Measurements from ENCODE around the gene PCP4. TPM values are rescaled to one million over a fixed set of nuclear protein-coding genes. Genes with fewer than 3 reads are reported as not detected.
A peak's percentile ranks its signal among the peaks of the same experiment; 100 is the strongest.

PCP4 gene
- polyA plus RNA-seq (ENCODE audit: insufficient read length in 10 of 10), result 1 to 10 TPM in 9 of 10 donors, under 1 TPM in 1; 0.53 to 2.6 (median 1.8) TPM
- long read RNA-seq, donor 1, result 0 reads
- long read RNA-seq, donor 2, partial matches to known transcripts, result 0 of 2 reads
- long read RNA-seq, donor 2, other reads (novel, unspliced or antisense), result 0 of 2 reads
- long read RNA-seq, donor 3, result 0 reads
- long read RNA-seq, donor 4, partial matches to known transcripts, result 0 of 1 reads
- long read RNA-seq, donor 4, other reads (novel, unspliced or antisense), result 0 of 1 reads
- long read RNA-seq, donor 5, result 0 reads
- long read RNA-seq, donor 6, partial matches to known transcripts, result 0 of 1 reads
- long read RNA-seq, donor 6, other reads (novel, unspliced or antisense), result 0 of 1 reads
- long read RNA-seq, donor 7, result 0 reads
- long read RNA-seq, donor 8, partial matches to known transcripts, result 0 of 1 reads
- long read RNA-seq, donor 8, other reads (novel, unspliced or antisense), result 0 of 1 reads
- long read RNA-seq, donor 9, partial matches to known transcripts, result 0 of 1 reads
- long read RNA-seq, donor 9, other reads (novel, unspliced or antisense), result 0 of 1 reads

- DNase-seq, result peak in 2 of 3 donors; percentile 66 to 71
Observed at GRCh38 chr21:39867198-39867650, at the start of gene PCP4. TSS of gene PCP4 (plus strand) at chr21:39867438. CDS start at chr21:39867502, 64 bp downstream.

GRCh38 chr21:39818557-39818956 is 48.7 kb upstream of the PCP4 start:
- no peak for DNase-seq

GRCh38 chr21:39822042-39822441 is 45.2 kb upstream of the PCP4 start:
- no peak for DNase-seq

DNA sequence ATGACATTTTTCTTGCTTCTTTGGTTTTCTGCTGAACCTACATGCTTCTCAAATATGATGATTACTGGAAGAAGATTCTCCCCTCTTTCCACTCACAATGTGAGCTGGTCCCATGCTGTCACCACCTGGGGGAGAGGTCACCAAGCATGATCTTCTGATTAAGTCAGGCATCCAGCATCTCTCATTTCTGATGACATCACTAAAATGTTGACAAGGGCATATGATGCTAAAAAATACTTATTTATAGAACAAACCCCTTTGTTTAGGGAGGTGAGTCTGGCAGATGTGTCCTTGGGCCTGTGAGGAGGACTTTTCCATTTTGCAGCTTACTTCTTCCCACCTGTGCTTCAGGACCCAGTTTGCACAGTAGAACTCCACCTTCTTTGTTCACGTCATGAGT is 42.0 kb upstream of the PCP4 start:
- DNase-seq, result no peak

- no peak for DNase-seq
Observed at GRCh38 chr21:39834543-39834942, 32.7 kb upstream of the PCP4 start.

GRCh38 chr21:39837861-39838359 is 29.3 kb upstream of the PCP4 start:
- no peak for DNase-seq

DNA sequence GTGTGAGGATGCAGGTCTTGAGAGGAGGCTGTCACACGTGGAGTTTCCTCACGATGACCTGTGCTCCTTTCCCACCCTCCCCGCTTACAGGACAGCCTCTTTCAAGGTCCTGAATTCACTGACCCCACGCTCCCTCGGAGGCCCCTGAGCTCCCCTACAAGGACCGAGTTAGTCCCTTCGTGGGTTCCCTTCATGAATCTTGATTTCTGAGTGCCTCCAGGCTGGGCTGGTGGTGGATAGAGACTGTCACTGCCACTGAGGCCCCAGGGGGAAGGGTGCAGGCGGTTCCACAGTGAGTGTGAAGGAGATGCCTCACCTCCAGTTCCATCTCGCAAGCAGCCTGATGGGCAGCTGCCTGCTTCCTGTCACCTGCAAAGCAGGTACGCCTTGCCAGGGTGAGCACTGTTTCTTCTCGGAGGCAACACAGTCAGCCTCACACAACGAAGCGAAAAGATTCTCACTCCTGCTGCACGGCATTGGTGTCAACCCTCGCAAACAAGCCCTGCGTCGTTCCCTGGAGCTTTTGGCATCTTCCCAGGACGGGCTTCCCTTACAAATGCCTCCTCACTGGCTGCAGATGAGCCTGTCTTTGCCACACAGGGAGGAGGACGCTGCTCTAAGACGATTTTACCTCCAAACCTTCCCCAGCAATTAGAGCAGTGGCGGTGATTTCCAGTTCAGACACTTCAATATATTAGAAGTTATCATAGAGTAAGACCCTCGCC is 26.7 kb upstream of the PCP4 start:
- DNase-seq, result no peak

DNA sequence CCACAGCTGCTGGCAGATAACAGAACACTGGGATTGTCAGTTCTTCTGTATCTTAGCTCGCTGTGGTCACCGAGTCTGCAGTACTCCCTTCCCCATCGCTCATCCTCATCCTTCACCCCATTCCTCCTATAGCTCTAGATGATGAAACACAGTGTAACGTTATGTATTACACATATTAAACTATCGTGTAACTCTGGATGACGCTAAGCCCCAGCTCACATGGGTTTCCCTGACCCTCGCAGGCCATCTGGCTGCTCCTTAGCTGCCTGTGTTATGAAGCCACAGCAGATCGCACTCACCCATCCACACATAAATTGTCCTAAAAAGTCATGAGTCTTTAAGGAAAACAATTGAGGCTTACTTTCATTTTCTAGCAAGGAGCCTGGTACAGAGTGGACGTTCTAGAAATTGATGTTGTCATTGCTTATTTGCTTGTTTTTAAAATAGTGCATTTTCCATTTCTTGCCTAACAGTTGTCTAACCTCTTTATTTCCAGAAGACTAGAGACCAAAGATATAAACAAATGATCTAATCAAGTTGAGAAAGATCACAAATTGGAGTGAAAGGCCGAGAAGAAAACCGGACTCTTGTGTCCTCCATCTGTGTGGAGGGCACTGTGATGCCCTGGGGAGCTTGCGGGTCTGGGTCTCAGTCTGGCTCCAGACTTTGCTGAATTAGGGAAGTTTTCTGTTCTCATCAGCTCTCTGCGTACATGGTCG is 24.3 kb upstream of the PCP4 start:
- DNase-seq, result no peak

GRCh38 chr21:39843483-39843882 is 23.8 kb upstream of the PCP4 start:
- DNase-seq, result no peak

- no peak for DNase-seq
Observed at GRCh38 chr21:39843916-39844315, 23.3 kb upstream of the PCP4 start.

DNA sequence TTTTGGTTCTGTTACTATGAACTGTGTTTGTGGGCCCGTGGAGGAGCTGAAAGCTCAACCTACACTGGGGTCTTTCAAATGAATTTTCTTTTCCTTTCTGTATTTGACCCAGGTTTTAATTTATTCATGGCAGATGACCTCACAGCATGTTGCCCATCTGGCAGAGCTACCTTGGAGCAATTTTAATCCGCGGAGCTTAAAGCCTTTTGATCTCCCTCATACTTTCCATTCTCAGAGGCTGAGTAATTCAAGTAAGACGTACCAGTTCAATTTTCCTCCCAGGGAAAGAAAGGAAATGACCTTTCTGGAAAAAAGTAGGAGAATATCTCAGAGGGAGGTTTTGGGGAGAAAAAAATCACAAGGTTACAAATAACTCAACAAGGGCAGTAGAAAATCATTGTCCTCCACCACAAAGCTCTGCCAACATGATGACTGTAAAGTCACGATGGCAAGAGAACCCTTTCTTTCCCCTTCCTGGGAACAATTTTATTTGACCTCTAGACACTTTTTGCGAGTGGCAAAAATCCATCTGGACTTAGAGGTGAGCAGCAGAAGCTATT is 21.6 kb upstream of the PCP4 start:
- peak in 1 of 3 donors; percentile 33 for DNase-seq

DNA sequence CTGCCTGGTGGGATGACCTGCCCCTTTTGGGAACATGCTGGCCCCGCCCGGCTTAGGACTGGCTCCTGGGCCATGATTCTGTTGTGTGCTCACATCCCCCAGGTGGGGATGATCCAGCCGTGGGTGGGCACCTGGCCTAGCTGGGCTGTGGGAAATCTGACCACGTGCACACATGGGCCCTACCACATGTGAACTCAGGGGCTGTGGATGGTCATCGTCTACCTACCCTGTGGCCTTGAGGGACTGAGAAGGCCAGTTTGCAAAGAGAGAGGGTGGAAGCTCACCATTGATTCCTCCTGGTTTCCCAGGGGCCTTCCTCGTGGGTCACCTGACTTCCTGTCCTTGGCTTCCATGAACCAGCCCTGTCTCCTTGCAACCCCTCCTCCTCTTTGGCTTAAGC is 19.4 kb upstream of the PCP4 start:
- no peak for DNase-seq

DNA sequence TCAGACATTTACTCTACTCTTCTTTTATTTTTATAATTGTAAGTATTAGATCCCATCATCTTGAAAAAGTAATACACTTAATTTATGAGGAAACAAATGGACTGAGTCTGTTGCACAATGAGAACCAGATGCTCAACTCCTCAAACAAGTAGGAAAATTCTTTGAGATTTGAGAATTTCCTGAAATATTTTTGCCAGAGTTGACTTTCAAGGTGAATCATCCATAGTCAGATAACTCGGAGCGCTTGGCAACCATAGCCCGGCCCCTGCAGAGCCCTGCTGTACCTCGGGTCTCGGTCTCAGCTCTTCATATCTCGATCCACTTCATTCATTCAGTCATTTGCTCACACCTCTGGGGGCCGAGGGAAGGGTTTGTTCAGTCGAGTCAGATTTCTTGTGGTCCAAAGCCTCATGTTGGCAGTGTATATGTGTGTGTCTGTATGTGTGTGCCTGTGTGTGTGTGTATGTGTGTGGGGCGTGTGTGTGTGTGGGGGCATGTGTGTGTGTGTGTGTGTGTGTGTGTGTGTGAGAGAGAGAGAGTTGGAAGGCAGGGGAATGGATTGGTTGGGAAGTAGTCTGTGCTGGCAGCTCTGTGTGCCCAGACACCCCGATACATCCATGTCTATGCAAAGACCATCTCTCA is 18.1 kb upstream of the PCP4 start:
- DNase-seq, result peak; percentile 34 to 56 (median 39)

DNA sequence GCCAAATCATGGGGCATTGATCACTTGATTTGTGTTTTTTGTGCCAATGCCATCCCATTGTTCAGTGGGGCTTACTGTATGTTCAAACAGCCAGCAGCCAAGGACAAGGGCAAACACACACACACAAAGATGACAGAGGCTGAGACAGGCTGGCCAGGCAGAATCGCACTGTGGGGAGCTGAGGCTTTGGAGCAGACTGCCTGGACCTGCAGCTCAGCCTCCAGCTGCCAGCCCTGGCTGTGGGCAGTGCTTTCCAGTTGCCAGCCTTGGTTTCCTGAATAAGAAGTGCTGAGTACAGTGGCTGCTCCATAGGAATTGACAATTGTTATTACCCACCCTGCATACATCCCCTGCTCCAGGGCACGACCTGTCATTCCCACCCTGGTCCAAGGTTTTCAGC is 16.9 kb upstream of the PCP4 start:
- no peak for DNase-seq

- DNase-seq, result peak; percentile 24 to 37 (median 30)
Observed at GRCh38 chr21:39851002-39851618, 16.1 kb upstream of the PCP4 start.

DNA sequence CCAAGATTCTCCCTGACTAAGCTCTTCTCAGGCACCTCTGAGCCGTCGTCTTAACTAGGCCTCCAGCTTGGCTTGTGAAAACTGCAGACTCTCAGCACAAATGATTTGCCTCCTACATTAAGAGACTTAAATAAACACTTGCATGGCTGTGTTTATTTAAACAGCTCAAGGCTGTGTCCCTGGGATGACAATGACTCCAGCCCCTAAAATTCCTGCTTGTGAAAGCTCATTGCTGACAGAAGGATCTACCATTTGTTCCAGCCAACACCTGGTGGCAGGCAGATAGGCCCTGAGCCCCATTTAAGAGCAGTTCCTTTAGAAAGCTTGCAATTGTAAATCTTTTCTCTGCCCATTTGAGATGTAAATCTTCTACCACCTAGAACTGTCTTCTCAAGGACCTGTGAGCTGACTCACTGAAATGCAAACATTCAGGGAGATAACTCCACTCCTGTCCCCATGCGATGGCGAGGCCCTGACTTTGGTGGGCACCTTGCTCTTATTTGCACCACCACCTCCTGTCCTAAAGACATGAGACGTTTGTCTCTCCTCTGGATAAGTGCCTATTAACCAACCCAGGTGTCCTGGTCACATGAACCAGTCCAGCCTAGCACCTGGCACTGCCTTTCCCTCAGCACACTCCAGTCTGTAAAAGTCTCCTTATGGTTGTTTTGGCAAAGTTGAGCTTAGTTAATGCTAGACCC is 15.1 kb upstream of the PCP4 start:
- no peak for DNase-seq

- no peak for DNase-seq
Observed at GRCh38 chr21:39852726-39853500, 14.3 kb upstream of the PCP4 start.

DNA sequence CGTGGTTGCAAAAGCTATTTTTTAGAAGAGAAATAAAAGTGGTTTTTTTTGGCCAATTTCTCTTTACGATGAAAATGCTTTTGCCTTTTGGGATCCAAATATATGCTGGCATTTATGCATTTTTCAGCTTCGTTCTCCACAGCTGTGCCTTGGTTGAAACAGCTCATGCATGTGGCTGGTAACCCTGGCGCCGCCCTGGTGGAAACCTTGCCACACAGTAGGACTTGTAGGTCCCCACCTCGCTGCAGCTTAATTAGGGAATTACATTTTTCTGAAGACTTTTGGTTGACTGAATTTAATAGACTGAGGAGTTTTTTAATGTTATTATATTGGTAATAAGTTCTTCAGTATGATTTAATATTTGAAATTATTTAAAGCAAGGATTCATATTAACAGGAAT is 12.7 kb upstream of the PCP4 start:
- no peak for DNase-seq

- DNase-seq, result no peak
Observed at GRCh38 chr21:39855595-39855994, 11.6 kb upstream of the PCP4 start.
